ENCODE measurements around the gene TBC1D2B. TPM values are rescaled to one million over a fixed set of nuclear protein-coding genes. Genes with fewer than 3 reads are reported as not detected.

The TBC1D2B gene
- total and polyA plus RNA-seq, 4 donors: 21.8 to 62.9 (median 38.9) TPM

GRCh38 chr15:78065284-78065872 is 12.1 kb downstream of the TBC1D2B start:
- 22% methylated on average over 5 of the region's 5 CpGs for WGBS, 2 donors
- H3K36me3 ChIP-seq (ENCODE audit: control insufficient read depth in 4 of 4, insufficient read depth in 4 of 4, low read length in 4 of 4): no peaks in the 10 kb centered on the region
- peak overlapping the region; percentile 61 to 85 for H3K27ac ChIP-seq (ENCODE audit: low read depth in 1 of 2, low read length in 1 of 2)
- ATAC-seq (ENCODE audit: insufficient read depth, low FRiP score) (peak; percentile 71), DNase-seq (peak; percentile 59 to 79 (median 73))
- no peak overlapping the region for H3K9ac ChIP-seq (ENCODE audit: insufficient read depth in 1 of 2, low read length in 2 of 2)
- H3K9me3 ChIP-seq (ENCODE audit: control insufficient read depth in 4 of 4, insufficient read depth in 3 of 4, low read length in 3 of 4): no peaks in the 10 kb centered on the region
- no peak overlapping the region for H3K4me3 ChIP-seq
- TF ChIP-seq, protein P1, sequence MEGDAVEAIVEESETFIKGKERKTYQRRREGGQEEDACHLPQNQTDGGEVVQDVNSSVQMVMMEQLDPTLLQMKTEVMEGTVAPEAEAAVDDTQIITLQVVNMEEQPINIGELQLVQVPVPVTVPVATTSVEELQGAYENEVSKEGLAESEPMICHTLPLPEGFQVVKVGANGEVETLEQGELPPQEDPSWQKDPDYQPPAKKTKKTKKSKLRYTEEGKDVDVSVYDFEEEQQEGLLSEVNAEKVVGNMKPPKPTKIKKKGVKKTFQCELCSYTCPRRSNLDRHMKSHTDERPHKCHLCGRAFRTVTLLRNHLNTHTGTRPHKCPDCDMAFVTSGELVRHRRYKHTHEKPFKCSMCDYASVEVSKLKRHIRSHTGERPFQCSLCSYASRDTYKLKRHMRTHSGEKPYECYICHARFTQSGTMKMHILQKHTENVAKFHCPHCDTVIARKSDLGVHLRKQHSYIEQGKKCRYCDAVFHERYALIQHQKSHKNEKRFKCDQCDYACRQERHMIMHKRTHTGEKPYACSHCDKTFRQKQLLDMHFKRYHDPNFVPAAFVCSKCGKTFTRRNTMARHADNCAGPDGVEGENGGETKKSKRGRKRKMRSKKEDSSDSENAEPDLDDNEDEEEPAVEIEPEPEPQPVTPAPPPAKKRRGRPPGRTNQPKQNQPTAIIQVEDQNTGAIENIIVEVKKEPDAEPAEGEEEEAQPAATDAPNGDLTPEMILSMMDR (IDR thresholded peaks at IDR 0.05; ENCODE audit: control extremely low read depth, extremely low read depth): no peak
- H3K4me1 ChIP-seq (ENCODE audit: control insufficient read depth in 5 of 5, insufficient read depth in 5 of 5, low read length in 5 of 5): peaks cover 10 to 89% (median 60%) of the 10 kb centered on the region in 5 donors
- no peaks in the 10 kb centered on the region for H3K27me3 ChIP-seq (ENCODE audit: control insufficient read depth in 3 of 3, insufficient read depth in 3 of 3, low read length in 2 of 3)

DNA sequence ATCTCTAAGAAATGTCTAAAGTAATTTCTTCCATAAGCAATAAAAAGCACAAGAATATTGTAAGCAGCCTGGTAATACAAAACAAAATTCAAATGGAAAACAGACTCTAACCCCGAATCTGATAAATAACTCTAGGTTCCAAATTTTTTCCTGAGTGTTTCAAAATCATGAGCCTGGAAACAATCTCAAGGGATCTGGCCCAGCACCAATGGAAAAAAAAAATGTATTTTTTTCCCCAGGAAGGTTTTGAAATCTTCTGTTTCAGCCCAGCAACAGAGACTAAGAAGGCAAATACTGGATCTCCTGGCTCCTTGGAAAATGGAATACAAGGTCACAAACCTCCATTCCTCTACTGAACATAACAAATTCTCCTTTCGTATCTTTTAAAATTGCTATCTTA is 13.0 kb downstream of the TBC1D2B start:
- no peaks in the 10 kb centered on the region for H3K27me3 ChIP-seq (ENCODE audit: control insufficient read depth in 3 of 3, insufficient read depth in 3 of 3, low read length in 2 of 3)
- H3K4me1 ChIP-seq (ENCODE audit: control insufficient read depth in 5 of 5, insufficient read depth in 5 of 5, low read length in 5 of 5): peaks cover 10 to 88% (median 66%) of the 10 kb centered on the region in 5 donors
- no peak for ATAC-seq (ENCODE audit: insufficient read depth, low FRiP score)
- no peaks in the 10 kb centered on the region for H3K36me3 ChIP-seq (ENCODE audit: control insufficient read depth in 4 of 4, insufficient read depth in 4 of 4, low read length in 4 of 4)
- H3K4me3 ChIP-seq: no peak overlapping the region
- H3K9ac ChIP-seq (ENCODE audit: insufficient read depth in 1 of 2, low read length in 2 of 2): peak overlapping the region in 1 of 2 donors; percentile 63
- peak overlapping the region in 1 of 2 donors; percentile 61 for H3K27ac ChIP-seq (ENCODE audit: low read depth in 1 of 2, low read length in 1 of 2)
- no peaks in the 10 kb centered on the region for H3K9me3 ChIP-seq (ENCODE audit: control insufficient read depth in 4 of 4, insufficient read depth in 3 of 4, low read length in 3 of 4)
- peak; percentile 36 to 91 (median 90) for DNase-seq
- 66 to 84% methylated on average over 2 of the region's 2 CpGs for WGBS, 2 donors
- TF ChIP-seq, protein P1 (IDR thresholded peaks at IDR 0.05; ENCODE audit: control extremely low read depth, extremely low read depth): no peak

GRCh38 chr15:78063970-78064385 is 13.5 kb downstream of the TBC1D2B start:
- DNase-seq (peak; percentile 72 to 93 (median 92)), ATAC-seq (ENCODE audit: insufficient read depth, low FRiP score) (no peak)
- H3K27ac ChIP-seq (ENCODE audit: low read depth in 1 of 2, low read length in 1 of 2): peak overlapping the region; percentile 13 to 76
- WGBS, 2 donors: 60 to 84% methylated on average over 5 of the region's 5 CpGs
- H3K4me3 ChIP-seq: no peak overlapping the region
- H3K9me3 ChIP-seq (ENCODE audit: control insufficient read depth in 4 of 4, insufficient read depth in 3 of 4, low read length in 3 of 4): no peaks in the 10 kb centered on the region
- TF ChIP-seq, protein P1 (IDR thresholded peaks at IDR 0.05; ENCODE audit: control extremely low read depth, extremely low read depth): no peak
- H3K27me3 ChIP-seq (ENCODE audit: control insufficient read depth in 3 of 3, insufficient read depth in 3 of 3, low read length in 2 of 3): no peaks in the 10 kb centered on the region
- peaks cover 7 to 87% (median 63%) of the 10 kb centered on the region in 5 donors for H3K4me1 ChIP-seq (ENCODE audit: control insufficient read depth in 5 of 5, insufficient read depth in 5 of 5, low read length in 5 of 5)
- no peak overlapping the region for H3K9ac ChIP-seq (ENCODE audit: insufficient read depth in 1 of 2, low read length in 2 of 2)
- H3K36me3 ChIP-seq (ENCODE audit: control insufficient read depth in 4 of 4, insufficient read depth in 4 of 4, low read length in 4 of 4): no peaks in the 10 kb centered on the region

DNA sequence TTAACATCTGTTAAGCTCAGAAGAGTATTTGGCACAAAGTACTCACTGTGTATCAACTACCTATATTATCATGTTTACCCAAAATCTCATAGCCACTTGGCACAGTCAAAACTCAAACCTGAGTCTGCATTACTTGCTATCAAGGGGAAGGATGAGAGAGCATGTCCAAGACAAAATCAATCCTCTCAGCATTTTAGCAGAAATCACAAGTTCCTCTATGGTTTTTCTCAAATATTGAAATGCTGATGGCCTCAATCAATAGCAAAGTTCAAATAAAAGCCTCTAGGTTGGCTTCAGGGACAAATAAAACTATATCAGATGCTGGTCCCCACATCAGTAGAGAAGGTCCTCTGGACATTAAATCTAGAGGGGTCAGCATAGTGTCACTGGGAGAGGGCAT is 14.3 kb downstream of the TBC1D2B start:
- ATAC-seq (ENCODE audit: insufficient read depth, low FRiP score) (no peak), DNase-seq (no peak)
- Histone ChIP-seq H3K9me3 (ENCODE audit: control insufficient read depth in 4 of 4, insufficient read depth in 3 of 4, low read length in 3 of 4) (no peaks in the 10 kb centered on the region), H3K9ac (ENCODE audit: insufficient read depth in 1 of 2, low read length in 2 of 2) (no peak overlapping the region), H3K4me1 (ENCODE audit: control insufficient read depth in 5 of 5, insufficient read depth in 5 of 5, low read length in 5 of 5) (peaks cover 3 to 80% (median 56%) of the 10 kb centered on the region in 5 donors), H3K27ac (ENCODE audit: low read depth in 1 of 2, low read length in 1 of 2) (peak overlapping the region; percentile 7 to 76), H3K27me3 (ENCODE audit: control insufficient read depth in 3 of 3, insufficient read depth in 3 of 3, low read length in 2 of 3) (no peaks in the 10 kb centered on the region), H3K4me3 (no peak overlapping the region), H3K36me3 (ENCODE audit: control insufficient read depth in 4 of 4, insufficient read depth in 4 of 4, low read length in 4 of 4) (no peaks in the 10 kb centered on the region)
- TF ChIP-seq, protein P1 (IDR thresholded peaks at IDR 0.05; ENCODE audit: control extremely low read depth, extremely low read depth): no peak

Measured in lung (tissue), 12 donors.